AG04450 (cell line): ENCODE results near the gene CSTB. TPM values are rescaled to one million over a fixed set of nuclear protein-coding genes. Genes with fewer than 3 reads are reported as not detected.
"Not testable (repeated sequence)": the region's sequence is repeated elsewhere in the genome, so short reads cannot be mapped to it uniquely, and the experiment has no call there.

ENCODE experiments used
- CTCF ChIA-PET: fragments of 300-600, 350-600 bp; formaldehyde crosslinking; extraction: SDS; loops from one replicate; lab custom pipeline; 2022; ENCODE audit warnings: antibody characterized with exemption, inconsistent platforms; lab: Charles Lee
- POLR2A ChIA-PET: fragments of 350-600 bp; formaldehyde crosslinking; extraction: SDS; loops from one replicate; lab custom pipeline; 2021; ENCODE audit warnings: antibody characterized with exemption, inconsistent platforms; lab: Yijun Ruan, JAX
- DNase-seq: peaks from one replicate; pipeline ENCODE4 v3.0.0-alpha.2; 2011; ENCODE audit warnings: low read depth, low spot score
- H3K27ac ChIP-seq: one replicate; pipeline ENCODE4 v1.5.1; 2012; ENCODE audit warnings: low read depth, low read length, control low read depth
- H3K27me3 ChIP-seq: one replicate; pipeline ENCODE4 v1.6.0; 2012; ENCODE audit warnings: low read length; ENCODE audit not compliant: control insufficient read depth, insufficient read depth
- H3K4me3 ChIP-seq: 2 replicates; pipeline ENCODE4 v1.5.1; 2011; ENCODE audit warnings: mild to moderate bottlenecking, low read depth, low read length, control low read depth
- H3K9me3 ChIP-seq: 2 replicates; pipeline ENCODE4 v1.5.1; 2012; ENCODE audit warnings: low read length; ENCODE audit not compliant: control insufficient read depth, insufficient read depth
- polyA minus RNA-seq: library from RNA; depleted of rRNA, polyadenylated mRNA; stranded (reverse); fragments of >200 nt; gene quantifications from 2 replicates; pipeline ENCODE4 v1.2.3, GENCODE V29; 2011; rRNA and poly(A)+ RNA removed
- polyA plus RNA-seq: library from polyadenylated mRNA; depleted of rRNA; stranded (reverse); fragments of >200 nt; gene quantifications from 2 replicates; pipeline ENCODE4 v1.2.3, GENCODE V29; 2011; rRNA removed
- TF ChIP-seq, protein P1 (sequence below): IDR thresholded peaks from 2 replicates; pipeline ENCODE4 v1.5.1; 2011; ENCODE audit warnings: low read depth, low read length, control low read depth, inconsistent platforms

CSTB gene, protein sequence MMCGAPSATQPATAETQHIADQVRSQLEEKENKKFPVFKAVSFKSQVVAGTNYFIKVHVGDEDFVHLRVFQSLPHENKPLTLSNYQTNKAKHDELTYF
- polyA plus RNA-seq (54.3 and 62.0 TPM in 2 replicates), polyA minus RNA-seq (29.1 and 31.3 TPM in 2 replicates)

DNA sequence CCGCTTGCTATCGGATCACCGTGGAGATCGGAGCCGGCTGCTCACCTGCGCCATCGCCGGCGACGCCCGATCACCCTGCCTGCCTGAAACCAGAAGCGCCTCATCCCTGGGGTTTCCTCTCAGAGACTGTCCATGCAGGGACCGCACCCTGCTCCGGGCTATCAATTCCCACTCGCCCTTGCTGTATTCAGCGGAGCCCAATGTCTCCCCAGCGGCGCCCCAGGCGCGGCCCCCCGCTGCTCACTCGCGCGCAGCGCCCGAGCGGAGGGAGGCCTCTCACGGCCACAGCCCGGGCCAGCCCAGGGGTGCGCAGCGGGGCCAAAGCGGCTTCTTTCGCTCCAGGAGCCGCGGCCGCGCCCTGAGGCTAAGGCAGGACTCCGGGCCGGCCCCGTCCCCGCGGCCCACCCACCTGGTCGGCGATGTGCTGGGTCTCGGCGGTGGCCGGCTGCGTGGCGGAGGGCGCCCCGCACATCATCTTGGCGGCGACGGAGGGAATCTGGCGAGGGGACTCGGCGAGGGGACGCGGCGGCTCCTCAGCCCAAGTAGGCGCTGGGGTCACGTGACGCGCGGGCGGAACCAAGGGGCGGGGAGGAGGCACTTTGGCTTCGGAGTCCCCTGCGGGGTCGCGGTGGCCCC is at the start of gene CSTB:
CSTB (minus strand) TSS at position 514 of the 636 bp plus-strand sequence; CDS start at position 475, 39 bp downstream.
- no peaks in the 10 kb centered on the region; the same call in 1 of the 2 replicates for H3K9me3 ChIP-seq
- no peak for DNase-seq
- ChIA-PET CTCF (no interaction called here), POLR2A (no interaction called here)
- no peak within 1 kb of the TSS for H3K27ac ChIP-seq
- H3K27me3 ChIP-seq = no peaks in the 10 kb centered on the region
- H3K4me3 ChIP-seq = peak within 1 kb of the TSS; percentile 67
- TF ChIP-seq, protein P1, sequence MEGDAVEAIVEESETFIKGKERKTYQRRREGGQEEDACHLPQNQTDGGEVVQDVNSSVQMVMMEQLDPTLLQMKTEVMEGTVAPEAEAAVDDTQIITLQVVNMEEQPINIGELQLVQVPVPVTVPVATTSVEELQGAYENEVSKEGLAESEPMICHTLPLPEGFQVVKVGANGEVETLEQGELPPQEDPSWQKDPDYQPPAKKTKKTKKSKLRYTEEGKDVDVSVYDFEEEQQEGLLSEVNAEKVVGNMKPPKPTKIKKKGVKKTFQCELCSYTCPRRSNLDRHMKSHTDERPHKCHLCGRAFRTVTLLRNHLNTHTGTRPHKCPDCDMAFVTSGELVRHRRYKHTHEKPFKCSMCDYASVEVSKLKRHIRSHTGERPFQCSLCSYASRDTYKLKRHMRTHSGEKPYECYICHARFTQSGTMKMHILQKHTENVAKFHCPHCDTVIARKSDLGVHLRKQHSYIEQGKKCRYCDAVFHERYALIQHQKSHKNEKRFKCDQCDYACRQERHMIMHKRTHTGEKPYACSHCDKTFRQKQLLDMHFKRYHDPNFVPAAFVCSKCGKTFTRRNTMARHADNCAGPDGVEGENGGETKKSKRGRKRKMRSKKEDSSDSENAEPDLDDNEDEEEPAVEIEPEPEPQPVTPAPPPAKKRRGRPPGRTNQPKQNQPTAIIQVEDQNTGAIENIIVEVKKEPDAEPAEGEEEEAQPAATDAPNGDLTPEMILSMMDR = no peak

DNA sequence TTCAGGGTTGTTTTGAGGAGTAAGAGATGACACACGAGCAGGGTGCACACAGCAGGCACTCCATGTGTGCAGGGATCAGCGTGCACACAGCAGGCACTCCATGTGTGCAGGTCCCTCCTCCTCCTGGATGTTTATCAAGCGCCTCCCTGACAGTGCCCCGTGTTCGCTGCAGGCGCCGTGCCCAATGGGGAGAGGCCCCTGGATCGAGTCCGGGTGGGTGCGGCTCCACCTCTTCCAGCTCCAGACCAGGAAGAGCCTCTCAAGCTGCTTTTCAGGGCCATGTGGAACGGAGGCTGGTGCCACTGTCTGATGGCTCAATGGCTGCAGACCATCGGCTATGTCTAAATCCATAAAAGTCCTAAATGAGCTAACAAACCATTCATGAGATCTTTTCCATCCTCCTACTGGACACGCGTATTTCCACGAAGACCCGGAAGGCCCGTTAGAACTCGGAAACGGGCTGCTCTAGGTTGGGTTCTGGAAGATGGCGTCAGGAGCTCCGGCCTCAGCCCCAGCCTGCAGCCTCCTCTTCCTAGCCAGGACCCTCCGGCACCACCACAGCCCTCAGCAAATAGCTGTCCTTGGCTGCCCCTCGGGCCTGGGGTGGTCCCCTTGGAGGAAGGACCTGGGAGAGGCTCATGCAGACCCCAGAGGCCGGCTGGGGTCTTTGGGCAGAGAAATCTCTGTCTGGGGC is 49.3 kb upstream of the CSTB start:
- TF ChIP-seq, protein P1 = no peak
- POLR2A ChIA-PET = no interaction called here
- Histone ChIP-seq H3K9me3 (peaks cover 3% of the 10 kb centered on the region; the same call in 1 of the 2 replicates), H3K27ac (no peak overlapping the region), H3K27me3 (peaks cover 11% of the 10 kb centered on the region), H3K4me3 (no peak overlapping the region)
- CTCF ChIA-PET = no interaction called here
- no peak for DNase-seq

DNA sequence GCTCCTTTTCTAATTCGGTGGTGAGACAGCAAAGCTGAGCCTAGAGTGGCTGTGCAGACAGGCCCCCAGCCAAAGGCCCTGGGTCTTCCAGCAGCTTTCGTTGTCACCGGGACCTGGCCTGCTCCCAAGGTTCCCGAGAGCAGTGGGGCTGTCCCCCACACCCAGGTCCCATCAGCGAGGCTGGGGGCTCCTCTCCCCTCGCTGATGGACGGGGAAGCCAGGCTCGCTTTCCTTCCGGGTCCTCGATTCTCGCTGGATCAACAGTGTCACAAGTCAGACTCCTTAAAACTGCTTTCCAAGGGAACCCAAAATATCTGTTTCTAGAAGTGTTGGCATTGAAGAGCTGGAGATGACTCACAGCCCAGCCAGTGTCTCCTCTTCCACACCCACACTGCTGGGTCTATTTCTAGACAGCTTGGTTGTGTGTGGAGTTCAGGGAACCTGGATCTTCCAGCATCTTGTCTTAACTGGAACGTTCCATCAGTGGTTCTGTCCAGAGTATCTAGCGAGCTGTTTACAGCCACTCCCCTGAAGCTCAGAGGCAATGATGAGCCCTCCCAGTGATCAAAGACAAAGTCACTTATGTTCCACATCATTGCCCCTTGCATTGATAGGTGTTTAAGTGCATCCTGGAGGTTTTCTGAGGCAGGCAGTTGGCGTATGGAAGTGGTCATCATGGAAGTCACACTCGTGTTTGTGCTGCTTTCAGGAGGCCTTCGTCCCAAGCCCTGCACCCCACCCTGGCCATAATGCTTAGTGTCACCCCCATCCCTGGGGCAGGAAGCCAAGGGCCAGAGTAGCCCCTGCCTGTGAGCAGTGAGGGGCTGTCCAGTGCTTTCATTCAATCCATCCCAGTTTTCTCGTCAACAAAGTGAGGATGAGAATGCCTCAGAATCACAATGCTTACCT is 48.5 kb upstream of the CSTB start:
- peak; percentile 10 for DNase-seq
- TF ChIP-seq, protein P1 = no peak
- no peak overlapping the region for H3K4me3 ChIP-seq
- H3K27me3 ChIP-seq = peaks cover 8% of the 10 kb centered on the region
- no peak overlapping the region for H3K27ac ChIP-seq
- peaks cover 5% of the 10 kb centered on the region; the same call in 1 of the 2 replicates for H3K9me3 ChIP-seq
- CTCF ChIA-PET = interaction anchor here (1.4 kb wide), 1 partner anchor 151 kb away, joined by 5 read pairs; no protein-coding TSS in a partner anchor
- POLR2A ChIA-PET = no interaction called here

DNA sequence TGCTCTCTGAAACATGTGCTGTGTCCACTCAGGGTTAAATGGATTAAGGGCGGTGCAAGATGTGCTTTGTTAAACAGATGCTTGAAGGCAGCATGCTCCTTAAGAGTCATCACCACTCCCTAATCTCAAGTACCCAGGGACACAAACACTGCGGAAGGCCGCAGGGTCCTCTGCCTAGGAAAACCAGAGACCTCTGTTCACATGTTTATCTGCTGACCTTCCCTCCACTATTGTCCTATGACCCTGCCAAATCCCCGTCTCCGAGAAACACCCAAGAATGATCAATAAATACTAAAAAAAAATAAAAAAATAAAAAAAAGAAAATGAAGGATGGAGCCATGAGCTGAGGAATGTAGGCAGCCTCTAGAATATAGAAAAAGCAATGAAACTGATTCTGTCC is 46.6 kb upstream of the CSTB start:
- H3K4me3 ChIP-seq, POLR2A ChIA-PET, DNase-seq, H3K27ac ChIP-seq, H3K27me3 ChIP-seq: not testable (repeated sequence)
- peaks cover 20% of the 10 kb centered on the region for H3K9me3 ChIP-seq
- CTCF ChIA-PET = interaction anchor here (0.6 kb wide), 1 partner anchor 154 kb away, joined by 4 read pairs; no protein-coding TSS in a partner anchor

DNA sequence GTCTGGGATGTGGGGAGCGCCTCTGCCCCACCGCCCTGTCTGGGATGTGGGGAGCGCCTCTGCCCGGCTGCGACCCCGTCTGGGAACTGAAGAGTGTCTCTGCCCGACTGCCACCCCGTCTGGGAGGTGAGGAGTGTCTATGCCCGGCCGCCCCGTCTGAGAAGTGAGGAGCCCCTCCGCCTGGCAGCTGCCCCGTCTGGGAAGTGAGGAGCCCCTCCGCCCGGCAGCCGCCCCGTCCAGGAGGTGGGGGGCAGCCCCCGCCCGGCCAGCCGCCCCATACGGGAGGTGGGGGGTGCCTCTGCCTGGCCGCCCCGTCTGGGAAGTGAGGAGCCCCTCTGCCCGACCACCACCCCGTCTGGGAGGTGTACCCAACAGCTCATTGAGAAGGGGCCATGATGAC is 46.1 kb upstream of the CSTB start:
- H3K9me3 ChIP-seq = peaks cover 25% of the 10 kb centered on the region
- H3K27ac ChIP-seq, H3K27me3 ChIP-seq, H3K4me3 ChIP-seq, DNase-seq, CTCF ChIA-PET, POLR2A ChIA-PET: not testable (repeated sequence)
